ENCODE measurements around the gene BCAR3. TPM values are rescaled to one million over a fixed set of nuclear protein-coding genes. Genes with fewer than 3 reads are reported as not detected.

Gene BCAR3
- total RNA-seq, 5 donors from 2014 or later (not counting 1 experiment from before 2014, with no cell fraction given) = 0.63 to 2.5 (median 1.4) TPM

- Mint-ChIP-seq H3K27me3 (no peaks in the 10 kb centered on the region), H3K36me3 (no peaks in the 10 kb centered on the region), H3K27ac (no peak overlapping the region), H3K4me1 (peaks cover 9 to 12% (median 10%) of the 10 kb centered on the region in 3 donors), H3K4me3 (no peak overlapping the region), H3K9me3 (no peaks in the 10 kb centered on the region)
- WGBS (ENCODE audit: insufficient coverage) = no CpG with 5 or more reads among the region's 8 CpGs
- ChIA-PET CTCF (interaction anchor here in 1 of 2 donors (0.8 kb wide), 1 partner anchor 11 kb away, joined by 6 read pairs; no protein-coding TSS in a partner anchor), POLR2A (no interaction called here)
- no peaks in the 10 kb centered on the region for H3K9me3 ChIP-seq
- H3K4me1 ChIP-seq (ENCODE audit: control insufficient read depth in 1 of 2, extremely low read depth in 1 of 2, insufficient read depth in 2 of 2, low read length in 2 of 2) = no peaks in the 10 kb centered on the region
- ATAC-seq (replicated peaks in 1 of 4) (no peak), DNase-seq (no peak)
- no peak overlapping the region for H3K4me3 ChIP-seq (ENCODE audit: control insufficient read depth in 1 of 2, extremely low read depth in 1 of 2, low read length in 1 of 2)
- H3K27ac ChIP-seq (ENCODE audit: low read length) = no peak overlapping the region
- H3K36me3 ChIP-seq (ENCODE audit: control insufficient read depth in 2 of 2, extremely low read depth in 1 of 2, insufficient read depth in 1 of 2, low read length in 1 of 2) = no peaks in the 10 kb centered on the region
- peaks cover 0 to 4% of the 10 kb centered on the region in 2 experiments for H3K27me3 ChIP-seq (replicated peaks in 1 of 2; ENCODE audit: control insufficient read depth in 2 of 2, extremely low read depth in 1 of 2, insufficient read depth in 2 of 2, low read length in 1 of 2)
Observed at GRCh38 chr1:93640656-93641440, 40.8 kb downstream of the BCAR3 start.

DNA sequence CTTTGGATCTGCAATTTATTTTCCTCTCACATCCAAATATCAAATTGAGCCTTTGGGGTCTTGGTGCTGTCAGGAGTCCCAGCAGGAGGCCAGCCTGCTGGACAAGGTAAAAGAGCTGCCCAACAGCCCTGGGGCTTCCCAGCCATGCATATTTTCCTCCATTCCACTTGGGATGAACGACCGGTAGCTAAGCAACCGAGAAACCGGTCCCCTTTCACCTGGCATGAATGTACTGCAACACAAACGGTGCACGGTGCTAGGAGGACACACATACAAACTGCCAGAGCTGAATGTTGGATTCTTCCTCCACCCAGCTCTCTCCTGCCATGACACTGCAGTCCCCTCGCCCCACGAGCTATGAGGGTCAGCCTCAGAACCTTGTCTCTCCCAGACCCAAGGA lies 42.7 kb downstream of the BCAR3 start:
- Histone ChIP-seq H3K27me3 (replicated peaks in 1 of 2; ENCODE audit: control insufficient read depth in 2 of 2, extremely low read depth in 1 of 2, insufficient read depth in 2 of 2, low read length in 1 of 2) (peaks cover 0 to 4% of the 10 kb centered on the region in 2 experiments), H3K4me1 (ENCODE audit: control insufficient read depth in 1 of 2, extremely low read depth in 1 of 2, insufficient read depth in 2 of 2, low read length in 2 of 2) (no peaks in the 10 kb centered on the region), H3K4me3 (ENCODE audit: control insufficient read depth in 1 of 2, extremely low read depth in 1 of 2, low read length in 1 of 2) (no peak overlapping the region), H3K9me3 (no peaks in the 10 kb centered on the region), H3K36me3 (ENCODE audit: control insufficient read depth in 2 of 2, extremely low read depth in 1 of 2, insufficient read depth in 1 of 2, low read length in 1 of 2) (no peaks in the 10 kb centered on the region), H3K27ac (ENCODE audit: low read length) (no peak overlapping the region)
- peaks cover 6 to 7% (median 6%) of the 10 kb centered on the region in 3 donors for H3K4me1 Mint-ChIP-seq
- H3K9me3 Mint-ChIP-seq = no peaks in the 10 kb centered on the region
- no peak overlapping the region for H3K27ac Mint-ChIP-seq
- H3K27me3 Mint-ChIP-seq = no peaks in the 10 kb centered on the region
- no peaks in the 10 kb centered on the region for H3K36me3 Mint-ChIP-seq
- POLR2A ChIA-PET = no interaction called here
- CTCF ChIA-PET = interaction anchor here in 1 of 2 donors (0.7 kb wide), 1 partner anchor 10 kb away, joined by 3 read pairs; no protein-coding TSS in a partner anchor
- no peak overlapping the region for H3K4me3 Mint-ChIP-seq
- 90% methylated on average over 6 of the region's 8 CpGs for WGBS (ENCODE audit: insufficient coverage)
- ATAC-seq (replicated peaks in 1 of 4) (no peak), DNase-seq (no peak)

- WGBS (ENCODE audit: insufficient coverage) = 95% methylated on average over 3 of the region's 5 CpGs
- H3K9me3 ChIP-seq = no peaks in the 10 kb centered on the region
- peaks cover 0 to 4% of the 10 kb centered on the region in 2 experiments for H3K27me3 ChIP-seq (replicated peaks in 1 of 2; ENCODE audit: control insufficient read depth in 2 of 2, extremely low read depth in 1 of 2, insufficient read depth in 2 of 2, low read length in 1 of 2)
- Mint-ChIP-seq H3K27ac (no peak overlapping the region), H3K9me3 (no peaks in the 10 kb centered on the region), H3K36me3 (no peaks in the 10 kb centered on the region), H3K27me3 (no peaks in the 10 kb centered on the region), H3K4me3 (no peak overlapping the region), H3K4me1 (peaks cover 0 to 1% (median 0%) of the 10 kb centered on the region in 3 donors)
- CTCF ChIA-PET = interaction anchor here (0.7 to 0.8 kb wide), 3 partner anchors 9 to 184 kb away, joined by 3 read pairs; no protein-coding TSS in a partner anchor
- POLR2A ChIA-PET = no interaction called here
- DNase-seq (no peak), ATAC-seq (replicated peaks in 1 of 4) (no peak)
- H3K27ac ChIP-seq (ENCODE audit: low read length) = no peak overlapping the region
- no peaks in the 10 kb centered on the region for H3K36me3 ChIP-seq (ENCODE audit: control insufficient read depth in 2 of 2, extremely low read depth in 1 of 2, insufficient read depth in 1 of 2, low read length in 1 of 2)
- H3K4me3 ChIP-seq (ENCODE audit: control insufficient read depth in 1 of 2, extremely low read depth in 1 of 2, low read length in 1 of 2) = no peak overlapping the region
- no peaks in the 10 kb centered on the region for H3K4me1 ChIP-seq (ENCODE audit: control insufficient read depth in 1 of 2, extremely low read depth in 1 of 2, insufficient read depth in 2 of 2, low read length in 2 of 2)
Observed at GRCh38 chr1:93638307-93638847, 43.3 kb downstream of the BCAR3 start.

DNA sequence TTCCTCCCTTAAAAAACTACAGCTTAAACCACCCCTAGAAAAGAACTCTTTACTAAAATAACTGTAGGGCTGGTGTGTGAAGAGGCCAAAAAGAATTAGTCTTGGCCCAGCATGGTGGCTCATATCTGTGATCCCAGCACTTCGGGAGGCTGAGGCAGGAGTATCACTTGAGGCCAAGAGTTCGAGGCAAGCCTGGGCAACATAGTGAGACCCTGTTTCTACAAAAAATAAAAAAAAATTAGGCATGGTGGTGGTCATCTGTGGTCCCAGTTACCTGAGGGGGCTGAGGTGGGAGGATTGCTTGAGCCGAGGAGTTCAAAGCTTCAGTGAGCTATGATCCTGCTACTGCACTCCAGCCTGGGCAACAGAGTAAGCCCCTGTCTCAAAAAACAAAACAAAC lies 44.9 kb downstream of the BCAR3 start:
- no peaks in the 10 kb centered on the region for H3K36me3 Mint-ChIP-seq
- Histone ChIP-seq H3K4me3 (ENCODE audit: control insufficient read depth in 1 of 2, extremely low read depth in 1 of 2, low read length in 1 of 2) (no peak overlapping the region), H3K9me3 (no peaks in the 10 kb centered on the region), H3K27ac (ENCODE audit: low read length) (no peak overlapping the region), H3K4me1 (ENCODE audit: control insufficient read depth in 1 of 2, extremely low read depth in 1 of 2, insufficient read depth in 2 of 2, low read length in 2 of 2) (no peaks in the 10 kb centered on the region), H3K27me3 (replicated peaks in 1 of 2; ENCODE audit: control insufficient read depth in 2 of 2, extremely low read depth in 1 of 2, insufficient read depth in 2 of 2, low read length in 1 of 2) (peaks cover 0 to 4% of the 10 kb centered on the region in 2 experiments), H3K36me3 (ENCODE audit: control insufficient read depth in 2 of 2, extremely low read depth in 1 of 2, insufficient read depth in 1 of 2, low read length in 1 of 2) (no peaks in the 10 kb centered on the region)
- ChIA-PET CTCF (interaction anchor here (0.7 to 1.1 kb wide), 5 partner anchors 207 to 1829 kb away, joined by 3 to 5 read pairs (median 3); no protein-coding TSS in a partner anchor), POLR2A (no interaction called here)
- H3K27me3 Mint-ChIP-seq = no peaks in the 10 kb centered on the region
- H3K4me1 Mint-ChIP-seq = no peaks in the 10 kb centered on the region
- H3K4me3 Mint-ChIP-seq = no peak overlapping the region
- no peaks in the 10 kb centered on the region for H3K9me3 Mint-ChIP-seq
- H3K27ac Mint-ChIP-seq = no peak overlapping the region
- WGBS (ENCODE audit: insufficient coverage) = no CpG with 5 or more reads among the region's 3 CpGs
- no peak for ATAC-seq (replicated peaks in 1 of 4)
- DNase-seq = no peak

- WGBS (ENCODE audit: insufficient coverage) = 93% methylated on average over 13 of the region's 14 CpGs
- no peaks in the 10 kb centered on the region for H3K36me3 ChIP-seq (ENCODE audit: control insufficient read depth in 2 of 2, extremely low read depth in 1 of 2, insufficient read depth in 1 of 2, low read length in 1 of 2)
- Mint-ChIP-seq H3K4me3 (no peak overlapping the region), H3K9me3 (no peaks in the 10 kb centered on the region), H3K36me3 (no peaks in the 10 kb centered on the region), H3K27me3 (no peaks in the 10 kb centered on the region), H3K27ac (no peak overlapping the region), H3K4me1 (no peaks in the 10 kb centered on the region)
- H3K27me3 ChIP-seq (replicated peaks in 1 of 2; ENCODE audit: control insufficient read depth in 2 of 2, extremely low read depth in 1 of 2, insufficient read depth in 2 of 2, low read length in 1 of 2) = peaks cover 0 to 4% of the 10 kb centered on the region in 2 experiments
- no peak overlapping the region for H3K4me3 ChIP-seq (ENCODE audit: control insufficient read depth in 1 of 2, extremely low read depth in 1 of 2, low read length in 1 of 2)
- no peak for ATAC-seq (replicated peaks in 1 of 4)
- no peak overlapping the region for H3K27ac ChIP-seq (ENCODE audit: low read length)
- POLR2A ChIA-PET = no interaction called here
- CTCF ChIA-PET = interaction anchor here (0.7 to 1.5 kb wide), 3 partner anchors 208 to 258 kb away, joined by 3 to 5 read pairs (median 4); no protein-coding TSS in a partner anchor
- H3K9me3 ChIP-seq = no peaks in the 10 kb centered on the region
- no peak for DNase-seq
- H3K4me1 ChIP-seq (ENCODE audit: control insufficient read depth in 1 of 2, extremely low read depth in 1 of 2, insufficient read depth in 2 of 2, low read length in 2 of 2) = no peaks in the 10 kb centered on the region
Observed at GRCh38 chr1:93635614-93636543, 45.8 kb downstream of the BCAR3 start.

DNA sequence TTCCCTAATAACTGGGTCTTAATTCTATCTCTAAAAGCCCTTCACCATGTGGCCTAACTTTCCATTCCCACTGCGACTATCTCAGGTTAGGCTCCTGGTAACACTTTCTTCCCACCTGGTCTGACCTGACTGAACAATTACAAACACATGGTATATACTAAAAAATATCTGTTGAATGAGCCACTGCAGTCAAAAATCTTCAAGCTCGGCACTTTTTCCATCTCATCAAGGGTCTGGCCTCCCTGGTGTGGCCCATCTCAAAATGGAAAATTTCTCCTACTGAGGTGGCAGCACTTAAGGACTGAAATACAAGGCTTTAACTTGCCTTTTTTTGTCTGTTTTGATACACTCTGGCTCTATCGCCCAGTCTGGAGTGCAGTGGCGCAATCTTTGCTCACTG lies 48.3 kb downstream of the BCAR3 start:
- no peak for DNase-seq
- H3K27me3 Mint-ChIP-seq = no peaks in the 10 kb centered on the region
- no peaks in the 10 kb centered on the region for H3K4me1 ChIP-seq (ENCODE audit: control insufficient read depth in 1 of 2, extremely low read depth in 1 of 2, insufficient read depth in 2 of 2, low read length in 2 of 2)
- 89% methylated on average over 3 of the region's 4 CpGs for WGBS (ENCODE audit: insufficient coverage)
- no peak for ATAC-seq (replicated peaks in 1 of 4)
- H3K4me1 Mint-ChIP-seq = no peaks in the 10 kb centered on the region
- CTCF ChIA-PET = interaction anchor here (0.6 to 5.1 kb wide), 5 partner anchors 181 to 251 kb away, joined by 3 to 35 read pairs (median 4); no protein-coding TSS in a partner anchor
- H3K36me3 Mint-ChIP-seq = no peaks in the 10 kb centered on the region
- H3K9me3 Mint-ChIP-seq = no peaks in the 10 kb centered on the region
- no peak overlapping the region for H3K27ac ChIP-seq (ENCODE audit: low read length)
- no peak overlapping the region for H3K4me3 ChIP-seq (ENCODE audit: control insufficient read depth in 1 of 2, extremely low read depth in 1 of 2, low read length in 1 of 2)
- H3K9me3 ChIP-seq = no peaks in the 10 kb centered on the region
- POLR2A ChIA-PET = interaction anchor here in 1 of 2 donors (0.6 kb wide), 2 partner anchors 288 to 703 kb away, joined by 3 read pairs; no protein-coding TSS in a partner anchor
- H3K27ac Mint-ChIP-seq = no peak overlapping the region
- no peaks in the 10 kb centered on the region for H3K36me3 ChIP-seq (ENCODE audit: control insufficient read depth in 2 of 2, extremely low read depth in 1 of 2, insufficient read depth in 1 of 2, low read length in 1 of 2)
- H3K4me3 Mint-ChIP-seq = no peak overlapping the region
- H3K27me3 ChIP-seq (replicated peaks in 1 of 2; ENCODE audit: control insufficient read depth in 2 of 2, extremely low read depth in 1 of 2, insufficient read depth in 2 of 2, low read length in 1 of 2) = no peaks in the 10 kb centered on the region

Measured in T-cell (primary cell).